Central memory CD8-positive, alpha-beta T cell (primary cell): ENCODE data around the gene LMAN2L.
A peak's percentile ranks its signal among the peaks of the same experiment; 100 is the strongest.

ENCODE experiments used
- ATAC-seq: fragments of 150-1000 bp; cut with Tn5 transposase; replicated peaks from 2 replicates; pipeline ENCODE4 v1.10.0; 2022; ENCODE audit warnings: mild to moderate bottlenecking, moderate FRiP score, moderate number of reproducible peaks; ENCODE audit not compliant: poor library complexity, severe bottlenecking; ENCODE audit errors: extremely low read depth
- DNase-seq, 2 donors: peaks; one replicate each; pipeline ENCODE4 v3.0.0; 2021; ENCODE audit warnings: low spot score in 2 of 2
- H3K27ac Mint-ChIP-seq: one replicate; pipeline ENCODE4 v1.8.0; 2022; ENCODE audit warnings: low read depth, mild to moderate bottlenecking, moderate library complexity, mixed read lengths
- H3K27me3 Mint-ChIP-seq: one replicate; pipeline ENCODE4 v1.8.0; 2022; ENCODE audit warnings: mixed read lengths
- H3K36me3 Mint-ChIP-seq: one replicate; pipeline ENCODE4 v1.8.0; 2022; ENCODE audit warnings: mild to moderate bottlenecking, moderate library complexity, mixed read lengths; ENCODE audit not compliant: insufficient read depth
- H3K4me1 Mint-ChIP-seq: one replicate; pipeline ENCODE4 v1.8.0; 2022; ENCODE audit warnings: mixed read lengths
- H3K4me3 Mint-ChIP-seq: one replicate; pipeline ENCODE4 v1.8.0; 2022; ENCODE audit warnings: mild to moderate bottlenecking, moderate library complexity, mixed read lengths
- H3K9me3 Mint-ChIP-seq: one replicate; pipeline ENCODE4 v1.8.0; 2022; ENCODE audit warnings: mixed read lengths

The LMAN2L gene

DNA sequence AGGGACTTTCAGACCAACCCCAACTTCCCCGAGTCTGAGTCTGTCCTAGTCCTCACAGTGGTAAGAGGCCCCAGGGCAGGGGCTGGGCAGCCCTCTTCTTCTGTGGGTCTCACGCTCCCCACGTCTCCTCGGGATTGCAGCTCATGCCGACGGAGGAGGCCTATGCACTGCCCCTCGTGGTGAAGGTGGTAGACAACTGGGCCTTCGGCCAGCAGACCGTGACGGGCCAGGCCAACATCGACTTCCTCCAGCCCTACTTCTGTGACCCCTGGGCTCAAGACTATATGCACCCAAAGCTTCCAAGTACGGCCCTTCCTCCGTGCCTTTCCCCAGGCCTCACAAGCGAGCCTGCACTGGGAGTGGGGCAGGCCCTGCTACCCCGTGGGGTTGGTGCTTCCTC, 44.3 kb downstream of the LMAN2L start:
- Mint-ChIP-seq H3K4me3 (no peak overlapping the region), H3K27ac (no peak overlapping the region)

DNA sequence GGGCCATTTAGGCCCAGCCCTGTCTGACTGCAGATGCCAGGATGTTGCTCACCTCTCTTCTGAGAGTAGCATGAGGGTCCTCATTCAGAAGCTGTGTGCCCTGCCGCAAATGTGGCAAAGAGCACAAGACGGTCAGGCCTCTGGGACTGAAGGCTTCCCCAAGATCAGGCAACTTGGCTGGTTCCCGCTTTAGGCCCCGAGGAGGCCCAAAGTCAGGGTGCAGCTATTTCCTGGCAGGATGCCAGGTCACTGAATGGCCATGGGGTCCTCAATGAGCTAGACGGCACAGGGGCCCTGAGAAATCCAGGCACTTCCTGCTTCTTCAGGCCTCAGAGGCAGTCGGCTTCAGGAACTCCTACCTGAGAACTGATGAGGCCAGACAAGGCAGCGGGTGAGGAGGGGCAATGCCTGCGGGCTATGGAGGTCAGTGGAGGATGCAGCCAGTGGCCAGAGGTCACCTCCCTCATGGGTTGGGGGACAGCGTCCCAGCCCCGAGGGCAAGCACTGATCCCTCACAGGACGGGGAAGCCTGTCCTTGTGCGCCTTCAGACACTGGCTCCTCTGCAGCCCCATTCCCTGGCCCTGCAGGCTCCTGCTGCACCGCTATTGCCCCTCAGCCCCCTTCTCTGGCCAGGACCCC, 44.9 kb downstream of the LMAN2L start:
- Mint-ChIP-seq H3K4me3 (no peak overlapping the region), H3K27ac (no peak overlapping the region), H3K9me3 (no peaks in the 10 kb centered on the region), H3K4me1 (peaks cover 9% of the 10 kb centered on the region), H3K36me3 (no peaks in the 10 kb centered on the region), H3K27me3 (no peaks in the 10 kb centered on the region)
- DNase-seq (no peak), ATAC-seq (no peak)

More for the DNA sequence above, 44.3 kb downstream of the LMAN2L start:
- H3K36me3 Mint-ChIP-seq = no peaks in the 10 kb centered on the region
- no peaks in the 10 kb centered on the region for H3K9me3 Mint-ChIP-seq
- H3K27me3 Mint-ChIP-seq = no peaks in the 10 kb centered on the region
- DNase-seq (no peak), ATAC-seq (no peak)
- peaks cover 10% of the 10 kb centered on the region for H3K4me1 Mint-ChIP-seq

DNA sequence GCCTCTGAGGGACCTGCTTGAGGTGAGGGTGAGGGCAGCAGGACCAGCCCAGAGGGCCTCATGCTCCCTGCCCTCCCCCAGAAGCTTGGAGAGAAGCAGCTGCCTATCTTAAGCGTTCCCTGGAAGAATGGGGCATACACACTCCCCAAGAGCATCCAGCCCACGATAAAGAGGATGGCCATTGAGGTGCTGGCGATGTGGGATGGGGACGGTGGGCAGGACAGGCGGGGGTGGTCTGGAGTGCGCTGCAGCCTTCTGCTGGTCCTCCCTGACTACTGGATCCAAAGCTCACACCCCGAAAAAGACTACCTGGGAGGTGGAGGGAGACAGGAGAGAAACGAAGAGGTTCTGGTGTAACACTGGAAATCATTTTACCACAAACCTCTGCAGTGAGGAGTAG, 45.6 kb downstream of the LMAN2L start:
- no peak overlapping the region for H3K4me3 Mint-ChIP-seq
- H3K27me3 Mint-ChIP-seq = no peaks in the 10 kb centered on the region
- peaks cover 3% of the 10 kb centered on the region for H3K4me1 Mint-ChIP-seq
- no peak for DNase-seq
- H3K36me3 Mint-ChIP-seq = no peaks in the 10 kb centered on the region
- no peak overlapping the region for H3K27ac Mint-ChIP-seq
- no peak for ATAC-seq
- no peaks in the 10 kb centered on the region for H3K9me3 Mint-ChIP-seq

DNA sequence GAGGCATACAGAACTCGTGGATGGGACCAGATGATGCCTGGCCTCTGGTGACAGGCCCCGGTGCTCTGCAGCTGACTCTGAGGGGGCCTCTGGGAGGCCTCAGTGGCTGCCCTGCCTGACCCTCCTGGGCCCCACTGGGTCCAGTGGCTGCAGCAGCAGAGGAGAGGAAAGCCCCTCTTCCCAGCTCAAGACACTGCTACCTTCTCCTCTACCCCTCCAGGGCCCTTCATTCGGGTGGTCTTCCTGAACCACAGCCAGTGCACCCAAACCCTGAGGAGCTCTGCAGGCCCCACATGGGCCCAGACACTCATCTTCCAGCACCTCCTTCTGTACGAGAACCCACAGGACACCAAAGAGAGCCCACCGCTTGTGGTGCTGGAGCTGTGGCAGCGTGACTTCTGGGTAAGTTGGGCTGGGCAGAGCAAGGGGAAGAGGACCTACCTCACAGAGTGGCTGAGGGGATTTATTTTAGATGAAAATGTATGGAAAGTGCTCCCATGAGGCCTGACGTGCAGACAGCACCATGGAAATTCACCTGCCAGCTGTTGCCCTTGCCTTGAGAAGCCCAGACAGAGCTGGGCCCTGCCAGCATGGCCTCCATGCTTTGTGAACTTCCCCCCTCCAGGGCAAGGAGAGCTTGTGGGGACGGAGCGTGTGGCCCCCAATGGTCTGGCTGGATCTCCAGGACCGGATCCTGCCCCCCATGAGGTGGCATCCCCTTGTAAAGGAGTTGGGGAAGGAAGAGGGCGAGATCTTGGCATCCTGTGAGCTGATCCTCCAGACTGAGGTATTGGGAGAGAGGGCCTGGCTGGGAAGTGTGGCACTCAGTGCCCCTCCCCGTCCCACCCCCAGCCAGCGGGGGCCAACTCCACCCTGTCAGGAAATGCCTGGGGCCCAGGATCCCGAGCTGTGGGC, 46.3 kb downstream of the LMAN2L start:
- no peak for DNase-seq
- Mint-ChIP-seq H3K27ac (peak overlapping the region; percentile 55), H3K4me3 (no peak overlapping the region)

DNA sequence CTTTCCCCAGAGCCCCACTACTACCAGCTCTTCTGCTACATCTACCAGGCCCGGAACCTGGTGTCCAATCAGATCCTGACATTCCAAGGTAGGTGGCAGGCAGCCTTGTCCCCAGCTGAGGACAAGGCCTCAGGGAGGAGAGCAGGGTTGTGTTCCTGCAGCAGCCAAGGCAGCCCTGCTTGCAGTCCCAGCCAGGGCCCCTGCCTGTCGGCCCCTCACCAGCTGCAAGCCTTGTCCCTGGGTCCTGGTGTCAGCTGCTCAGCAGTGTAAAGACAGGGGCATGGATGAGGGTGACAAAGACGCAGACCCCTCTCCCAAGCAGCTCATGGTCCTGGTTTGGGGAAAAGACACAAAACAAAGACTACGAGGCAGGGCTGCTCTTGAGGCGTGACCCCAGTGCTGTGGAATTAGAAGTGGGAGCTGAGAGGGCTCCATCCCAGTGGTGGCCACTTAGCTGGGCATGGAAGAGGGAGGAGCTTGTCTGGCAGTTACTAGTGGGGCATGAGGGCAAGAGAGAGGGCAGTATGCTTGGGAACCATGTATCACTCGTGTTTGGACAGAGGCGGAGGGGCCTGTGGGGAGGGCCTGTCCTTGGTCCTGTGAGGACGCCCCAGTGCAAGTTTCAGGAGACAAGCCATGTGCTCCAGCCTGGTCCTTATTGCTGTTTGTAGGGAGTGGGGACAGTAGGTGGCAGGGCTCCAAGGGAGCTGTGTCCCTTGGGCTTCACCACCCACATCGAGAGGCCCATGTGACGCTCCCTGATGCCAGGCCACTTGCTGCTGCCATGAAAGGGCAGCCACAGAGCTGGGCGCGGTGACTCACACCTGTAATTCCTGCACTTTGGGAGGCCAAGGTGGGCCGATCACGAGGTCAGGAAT, 47.5 kb downstream of the LMAN2L start:
- H3K9me3 Mint-ChIP-seq = no peaks in the 10 kb centered on the region
- no peaks in the 10 kb centered on the region for H3K4me1 Mint-ChIP-seq
- H3K36me3 Mint-ChIP-seq = no peaks in the 10 kb centered on the region
- no peak overlapping the region for H3K4me3 Mint-ChIP-seq
- DNase-seq (no peak), ATAC-seq (no peak)
- H3K27me3 Mint-ChIP-seq = no peaks in the 10 kb centered on the region
- H3K27ac Mint-ChIP-seq = no peak overlapping the region

More for the DNA sequence above, 46.3 kb downstream of the LMAN2L start:
- no peaks in the 10 kb centered on the region for H3K27me3 Mint-ChIP-seq
- no peaks in the 10 kb centered on the region for H3K36me3 Mint-ChIP-seq
- H3K9me3 Mint-ChIP-seq = no peaks in the 10 kb centered on the region
- ATAC-seq = no peak
- H3K4me1 Mint-ChIP-seq = no peaks in the 10 kb centered on the region

DNA sequence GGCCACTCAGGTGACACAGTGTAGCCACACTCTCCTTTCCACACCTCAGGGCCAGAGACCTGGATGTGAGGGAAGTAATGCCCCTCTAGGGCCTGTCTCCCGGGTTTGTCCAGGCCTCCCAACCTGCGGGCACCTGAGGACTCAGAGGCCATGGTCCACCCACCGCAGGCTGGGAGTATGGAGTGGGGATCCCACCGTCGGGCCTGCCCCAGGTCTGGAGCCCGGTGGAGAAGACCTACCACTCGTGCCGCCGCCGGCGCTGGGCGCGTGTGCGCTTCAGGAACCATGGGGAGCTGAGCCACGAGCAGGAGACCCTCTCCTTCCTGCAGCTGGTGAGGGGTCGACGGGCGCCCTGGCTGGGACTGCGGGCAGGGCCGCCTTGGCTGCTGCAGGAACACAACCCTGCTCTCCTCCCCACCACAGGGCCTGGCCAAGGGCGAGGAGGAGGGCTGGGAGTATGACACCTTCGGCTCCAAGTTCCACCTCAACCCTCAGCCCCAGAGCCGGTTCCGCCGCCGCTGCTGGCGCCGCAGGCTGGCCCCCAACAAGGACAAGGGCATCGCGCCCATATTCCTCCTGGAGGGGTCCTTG, 48.7 kb downstream of the LMAN2L start:
- H3K4me1 Mint-ChIP-seq = no peaks in the 10 kb centered on the region
- H3K4me3 Mint-ChIP-seq = no peak overlapping the region
- no peaks in the 10 kb centered on the region for H3K27me3 Mint-ChIP-seq
- H3K36me3 Mint-ChIP-seq = no peaks in the 10 kb centered on the region
- ATAC-seq (no peak), DNase-seq (no peak)
- no peaks in the 10 kb centered on the region for H3K9me3 Mint-ChIP-seq
- H3K27ac Mint-ChIP-seq = no peak overlapping the region

DNA sequence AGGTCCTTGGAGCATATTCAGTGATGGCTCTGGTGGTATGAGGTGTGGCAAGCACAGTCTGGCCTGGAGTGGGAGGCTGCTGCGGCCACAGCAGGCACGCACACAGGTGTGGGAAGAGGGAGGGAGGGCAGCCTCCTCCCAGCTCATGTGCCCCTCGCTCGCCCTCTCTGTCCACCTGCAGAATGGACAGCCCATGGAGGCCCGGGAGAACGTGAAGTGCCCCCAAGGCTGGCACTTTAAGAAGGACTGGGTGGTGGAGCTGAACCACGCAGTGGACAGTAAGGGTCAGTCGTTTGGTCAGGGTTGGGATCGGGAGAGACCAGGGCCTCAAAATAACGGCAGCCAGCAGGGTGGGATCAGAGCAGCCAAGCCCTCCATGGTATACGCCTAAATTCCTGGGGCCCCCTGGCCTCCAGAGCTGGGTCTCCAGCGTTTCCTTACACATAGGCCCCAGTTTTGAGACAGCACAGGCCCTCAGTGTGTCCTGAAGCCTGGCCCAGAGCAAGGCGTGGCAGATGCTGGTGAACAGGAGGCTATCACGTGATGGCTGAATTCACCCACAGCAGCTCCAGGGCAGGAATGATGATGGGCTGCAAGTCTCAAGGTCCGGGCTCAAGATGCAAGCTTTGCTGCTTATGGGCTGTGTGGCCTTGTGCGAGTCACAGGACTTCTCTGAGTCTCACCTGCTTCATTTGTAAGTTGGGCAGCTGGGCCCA, 49.4 kb downstream of the LMAN2L start:
- no peaks in the 10 kb centered on the region for H3K4me1 Mint-ChIP-seq
- H3K27ac Mint-ChIP-seq = no peak overlapping the region

DNA sequence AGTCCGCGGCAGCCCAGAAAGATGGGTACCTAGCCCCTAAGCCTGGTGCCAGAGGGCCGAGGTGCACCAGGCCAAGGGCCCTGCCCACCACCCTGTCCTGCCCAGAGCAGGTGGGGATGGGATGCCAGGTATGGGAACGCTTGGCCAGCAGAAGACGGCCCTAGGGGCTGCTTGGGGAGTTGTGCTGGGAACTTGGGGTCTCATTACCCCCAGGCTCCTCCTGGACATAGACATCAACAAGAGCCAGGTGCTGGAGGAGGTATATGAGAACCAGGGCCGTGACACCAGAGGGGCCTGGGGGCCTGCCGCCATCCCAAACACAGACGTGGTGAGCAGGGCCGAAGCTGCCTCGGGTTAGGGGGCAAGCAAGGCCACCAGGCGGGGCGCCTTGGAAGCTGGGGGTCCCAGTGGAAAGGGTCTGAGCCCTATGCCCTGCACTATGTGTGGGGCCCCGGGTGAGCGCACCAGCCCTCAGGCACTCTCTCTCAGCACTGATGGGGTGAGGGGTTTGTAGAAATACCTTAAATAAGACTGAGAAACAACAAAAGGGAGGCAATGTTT, 50.4 kb downstream of the LMAN2L start:
- peaks cover 1% of the 10 kb centered on the region for H3K36me3 Mint-ChIP-seq
- peaks cover 15% of the 10 kb centered on the region for H3K27me3 Mint-ChIP-seq
- no peaks in the 10 kb centered on the region for H3K4me1 Mint-ChIP-seq
- no peak for DNase-seq
- no peak for ATAC-seq
- H3K27ac Mint-ChIP-seq = no peak overlapping the region
- H3K9me3 Mint-ChIP-seq = no peaks in the 10 kb centered on the region
- H3K4me3 Mint-ChIP-seq = no peak overlapping the region

More for the DNA sequence above, 49.4 kb downstream of the LMAN2L start:
- ATAC-seq (no peak), DNase-seq (no peak)
- no peaks in the 10 kb centered on the region for H3K9me3 Mint-ChIP-seq
- H3K36me3 Mint-ChIP-seq = peaks cover under 1% of the 10 kb centered on the region
- no peak overlapping the region for H3K4me3 Mint-ChIP-seq
- H3K27me3 Mint-ChIP-seq = peaks cover 5% of the 10 kb centered on the region

DNA sequence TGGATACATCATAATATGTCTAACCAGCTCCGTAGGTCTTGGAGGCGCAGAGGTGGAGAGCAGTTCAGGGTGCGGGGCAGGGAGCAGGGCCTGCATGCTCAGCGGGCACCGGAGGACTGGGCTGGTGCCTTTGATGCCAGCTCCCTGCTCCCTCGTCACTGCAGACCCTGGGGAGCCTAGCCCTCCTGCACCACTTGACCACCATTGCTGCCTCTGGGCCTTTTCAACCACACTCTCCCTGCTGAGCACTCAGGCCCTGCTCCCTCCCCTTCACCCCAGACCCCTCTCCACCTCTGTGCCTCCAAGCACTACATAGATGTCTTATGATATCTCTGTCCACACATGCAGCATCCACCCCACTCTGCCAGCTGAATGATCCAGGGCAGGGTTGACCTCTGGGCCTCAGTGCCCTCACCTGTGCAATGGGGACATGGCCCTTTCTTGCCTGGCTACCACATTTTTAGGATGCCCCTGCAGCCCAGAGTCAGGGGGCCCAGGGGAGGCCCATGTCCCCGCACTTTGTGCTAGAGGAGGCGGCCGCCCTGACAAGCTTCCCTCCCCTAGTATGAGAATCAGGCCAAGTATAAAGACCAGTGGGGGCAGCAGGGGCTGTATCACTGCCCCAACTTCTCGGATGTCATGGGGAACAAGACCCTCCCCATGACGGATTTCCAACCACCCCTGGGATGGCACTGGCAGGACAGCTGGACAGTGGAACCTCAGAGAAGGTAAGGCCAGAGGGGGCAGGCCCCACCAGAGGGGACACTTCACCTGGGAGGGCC, 51.0 kb downstream of the LMAN2L start:
- no peaks in the 10 kb centered on the region for H3K4me1 Mint-ChIP-seq
- DNase-seq (no peak), ATAC-seq (no peak)
- H3K4me3 Mint-ChIP-seq = no peak overlapping the region
- no peaks in the 10 kb centered on the region for H3K9me3 Mint-ChIP-seq
- H3K36me3 Mint-ChIP-seq = peaks cover 1% of the 10 kb centered on the region
- H3K27me3 Mint-ChIP-seq = peaks cover 22% of the 10 kb centered on the region
- peak overlapping the region; percentile 19 for H3K27ac Mint-ChIP-seq

DNA sequence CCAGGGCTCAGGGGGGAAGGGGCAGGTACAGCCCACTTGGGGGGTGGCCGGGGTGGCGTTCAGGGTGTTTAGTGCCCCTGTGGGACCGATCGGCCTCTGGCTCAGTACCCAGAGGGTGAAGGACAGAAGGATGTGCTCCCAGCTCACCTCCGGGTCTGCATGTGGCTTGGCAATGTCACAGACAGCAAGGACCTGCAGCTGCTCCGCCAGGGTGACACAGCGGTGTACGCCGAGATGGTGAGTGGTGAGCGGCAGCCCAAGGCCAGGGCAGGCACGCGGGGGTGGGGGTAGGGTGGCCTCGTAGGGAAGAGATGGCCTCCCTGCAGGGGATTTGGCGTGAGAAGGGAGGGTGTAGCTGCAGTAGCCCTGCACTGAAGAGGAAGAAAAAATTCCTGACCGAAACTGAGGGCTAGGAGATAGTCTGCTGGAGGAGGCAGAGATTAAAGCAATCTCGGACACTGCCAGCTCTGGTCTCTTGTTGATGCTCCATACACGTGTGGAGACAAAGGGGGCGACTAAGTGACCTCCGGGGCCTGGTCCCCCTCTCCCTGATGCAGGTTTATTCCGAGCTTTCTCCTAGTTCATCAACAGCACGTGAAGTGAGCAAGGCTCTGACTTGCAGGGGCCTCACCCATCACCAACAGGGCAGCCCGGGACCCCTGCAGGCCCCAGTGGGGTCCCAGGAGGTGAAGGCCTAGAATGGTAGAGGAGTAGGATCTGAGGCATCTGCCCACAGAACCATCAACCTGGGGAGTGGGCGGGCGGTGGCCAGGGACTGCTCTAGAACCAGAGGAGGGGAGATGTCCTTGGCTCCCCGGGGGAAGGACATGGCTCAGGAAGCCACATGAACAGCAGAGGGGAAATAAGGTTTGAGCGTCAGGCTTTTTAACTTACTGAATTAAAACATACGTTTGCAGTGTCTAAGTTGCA, 51.9 kb downstream of the LMAN2L start:
- H3K9me3 Mint-ChIP-seq = no peaks in the 10 kb centered on the region
- H3K27me3 Mint-ChIP-seq = peaks cover 23% of the 10 kb centered on the region
- ATAC-seq (no peak), DNase-seq (no peak)
- H3K36me3 Mint-ChIP-seq = peaks cover 1% of the 10 kb centered on the region
- H3K4me3 Mint-ChIP-seq = no peak overlapping the region
- H3K4me1 Mint-ChIP-seq = no peaks in the 10 kb centered on the region
- peak overlapping the region; percentile 19 for H3K27ac Mint-ChIP-seq
